Fibroblast of skin of left biceps (primary cell): Measurements from ENCODE around the gene RIF1.
"Not testable (repeated sequence)": the region's sequence is repeated elsewhere in the genome, so short reads cannot be mapped to it uniquely, and the experiment has no call there.

ENCODE experiments used
- DNase-seq, 2 experiments: peaks; one replicate each; pipeline ENCODE4 v3.0.0-alpha.2; 2013; ENCODE audit warnings: low read depth in 2 of 2

Gene RIF1

DNA sequence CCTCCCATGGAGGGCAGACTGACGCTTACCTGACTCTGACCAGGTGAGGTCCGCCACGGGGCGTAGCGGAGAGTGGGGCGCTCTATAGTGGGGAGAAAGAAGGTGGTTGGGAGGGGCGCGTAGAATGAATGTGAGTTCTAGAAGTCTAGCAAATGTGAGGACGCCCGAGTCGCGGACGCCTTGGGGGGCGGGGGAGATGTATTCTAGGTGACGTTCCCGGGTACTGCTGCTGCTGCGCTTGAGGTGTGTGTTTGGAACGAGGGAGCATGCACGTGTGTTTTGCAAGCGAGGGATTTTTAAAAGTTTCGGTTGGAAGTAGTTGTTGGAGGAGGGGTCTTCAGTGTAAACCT is 758 bp downstream of the RIF1 start:
- no peak for DNase-seq

DNA sequence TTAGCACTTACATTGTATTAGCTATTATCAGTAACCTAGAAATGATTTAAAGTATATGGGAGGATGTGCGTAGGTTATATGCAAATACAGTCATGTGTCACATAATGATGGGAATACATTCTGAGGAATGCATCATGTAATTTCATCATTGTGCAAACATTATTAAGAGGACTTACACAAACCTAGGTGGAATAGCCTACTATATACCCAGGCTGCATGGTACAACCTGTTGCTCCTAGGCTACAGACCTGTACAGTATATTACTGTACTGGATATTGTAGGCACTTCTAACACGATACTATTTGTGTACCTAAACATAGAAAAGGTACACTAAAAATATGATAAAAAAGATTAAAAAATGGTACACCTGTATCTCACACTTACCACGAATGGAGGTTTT is 7.9 kb downstream of the RIF1 start:
- no peak for DNase-seq

DNA sequence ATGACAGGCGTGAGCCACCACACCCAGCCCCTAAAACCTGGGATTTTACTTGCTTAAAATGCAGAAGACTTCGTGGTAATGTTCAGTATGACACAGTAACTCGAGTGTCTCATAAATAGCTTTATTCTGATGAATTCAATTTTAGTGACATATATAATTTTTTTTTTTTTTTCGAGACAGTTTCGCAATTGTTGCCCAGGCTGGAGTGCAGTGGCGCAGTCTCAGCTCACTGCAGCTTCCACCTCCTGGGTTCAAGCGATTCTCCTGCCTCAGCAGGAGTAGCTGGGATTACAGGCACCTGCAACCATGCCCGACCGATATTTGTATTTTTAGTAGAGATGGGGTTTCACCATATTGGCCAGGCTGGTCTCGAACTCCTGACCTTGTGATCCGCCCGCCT is 12.0 kb downstream of the RIF1 start:
- not testable (repeated sequence) for DNase-seq

DNA sequence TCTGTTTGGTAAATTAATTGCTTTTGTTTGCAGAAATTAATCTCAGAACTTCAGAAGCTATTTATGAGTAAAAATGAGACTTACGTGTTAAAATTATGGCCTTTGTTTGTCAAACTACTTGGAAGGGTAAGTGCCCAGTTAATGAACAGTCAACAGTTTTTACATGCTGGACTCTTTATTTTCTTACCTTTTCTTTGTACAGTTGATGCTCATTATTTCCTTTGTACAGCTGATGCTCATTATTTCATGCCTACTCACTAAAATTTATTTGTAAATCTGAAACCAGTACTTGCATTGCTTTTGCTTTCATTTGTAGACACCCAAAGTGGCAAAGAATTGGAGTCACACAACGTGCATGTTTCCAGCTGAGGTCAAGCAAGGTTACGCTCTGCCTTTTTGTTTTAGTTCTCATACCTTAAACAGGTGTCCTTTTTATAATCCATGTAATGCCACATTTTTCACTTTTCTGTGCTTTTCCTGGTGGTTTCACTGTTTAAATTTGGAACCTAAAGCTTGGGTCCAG is 13.3 kb downstream of the RIF1 start:
- no peak for DNase-seq

DNA sequence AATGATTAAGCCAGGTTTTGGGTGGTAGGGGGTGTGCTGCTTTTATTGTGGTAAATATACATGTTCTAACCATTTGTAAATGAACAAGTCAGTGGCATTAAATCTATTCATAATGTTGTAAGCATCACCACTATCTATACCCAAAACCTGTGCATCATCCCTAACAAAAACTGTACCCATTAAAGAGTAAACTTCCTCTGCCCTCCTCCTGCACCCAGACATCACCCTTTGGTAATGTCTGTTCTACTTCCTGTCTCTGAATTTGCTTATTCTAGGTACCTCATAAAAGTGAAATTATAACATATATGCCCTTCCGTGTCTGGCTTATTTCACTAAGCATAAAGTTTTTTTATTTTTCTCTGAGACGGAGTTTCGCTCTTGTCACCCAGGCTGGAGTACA is 14.1 kb downstream of the RIF1 start:
- no peak for DNase-seq

DNA sequence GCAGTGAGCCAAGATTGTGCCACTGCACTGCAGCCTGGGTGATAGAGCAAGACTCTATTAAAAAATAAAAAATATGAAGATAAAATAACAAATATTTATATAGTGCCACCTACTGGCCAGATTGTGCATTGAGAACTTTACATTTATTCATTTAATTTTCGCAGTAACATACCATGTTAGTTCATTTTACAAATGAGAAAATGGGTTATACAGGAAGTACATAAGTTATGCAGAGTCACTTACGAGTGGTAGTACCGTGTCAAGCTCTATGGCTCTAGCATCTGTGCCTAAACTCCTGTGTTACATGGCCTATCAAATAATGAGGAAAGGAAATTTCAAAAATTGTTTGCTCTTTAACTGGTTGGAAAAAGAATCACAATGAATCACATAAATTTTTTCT is 27.9 kb downstream of the RIF1 start:
- DNase-seq: peak; percentile 1 to 8

DNA sequence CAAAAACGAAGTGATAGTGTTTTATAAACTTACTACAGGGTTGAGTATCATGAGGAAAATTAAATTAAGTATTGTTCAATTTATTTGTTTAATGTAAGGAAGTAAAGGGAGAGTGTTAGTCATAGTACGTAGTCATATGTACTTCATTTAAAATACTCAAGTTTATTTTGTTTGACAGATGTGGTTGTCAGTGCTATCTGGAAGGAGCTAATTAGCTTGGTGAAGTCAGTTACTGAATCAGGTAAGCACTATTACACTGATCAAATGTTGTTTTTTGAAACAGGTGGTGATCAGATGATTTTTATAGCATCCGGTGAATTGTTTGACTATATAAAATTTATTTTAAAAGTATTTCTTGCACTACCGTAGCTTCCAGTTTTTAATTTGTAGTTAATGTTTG is 28.8 kb downstream of the RIF1 start:
- no peak for DNase-seq

DNA sequence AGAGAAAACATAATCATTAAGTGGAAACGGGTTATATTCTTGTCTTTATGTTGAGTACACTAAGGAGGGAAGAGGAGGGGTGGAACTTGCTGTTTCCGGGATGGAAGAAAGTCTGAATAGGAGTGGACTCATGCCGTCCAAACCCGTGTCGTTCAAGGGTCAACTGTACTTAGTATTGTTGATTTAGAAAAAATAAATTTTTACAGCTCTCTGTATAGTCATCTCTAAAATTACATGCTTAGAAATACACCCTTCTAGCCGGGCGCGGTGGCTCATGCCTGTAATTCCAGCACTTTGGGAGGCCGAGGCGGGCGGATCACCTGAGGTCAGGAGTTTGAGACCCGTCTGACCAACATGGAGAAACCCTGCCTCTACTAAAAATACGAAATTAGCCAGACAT is 29.4 kb downstream of the RIF1 start:
- DNase-seq: no peak

DNA sequence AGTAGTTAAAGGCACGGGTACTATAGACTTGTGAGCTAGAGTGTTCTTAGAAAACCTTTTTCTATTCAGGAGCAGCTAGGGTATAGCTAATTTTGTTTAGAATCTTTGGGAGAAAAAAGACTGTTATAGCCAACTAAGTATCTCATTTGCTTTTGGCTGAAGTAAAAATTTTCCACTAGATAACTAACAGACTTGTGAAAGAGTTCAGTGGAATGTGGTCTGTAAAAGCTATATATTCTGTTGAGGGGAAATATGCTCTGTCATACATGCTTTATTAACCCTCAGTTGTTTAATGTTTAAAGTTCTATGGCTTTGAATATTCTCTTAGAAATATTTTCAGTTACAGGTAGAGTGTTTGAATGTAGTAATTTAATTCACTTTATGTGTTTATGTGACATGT is 49.7 kb downstream of the RIF1 start:
- DNase-seq: no peak

DNA sequence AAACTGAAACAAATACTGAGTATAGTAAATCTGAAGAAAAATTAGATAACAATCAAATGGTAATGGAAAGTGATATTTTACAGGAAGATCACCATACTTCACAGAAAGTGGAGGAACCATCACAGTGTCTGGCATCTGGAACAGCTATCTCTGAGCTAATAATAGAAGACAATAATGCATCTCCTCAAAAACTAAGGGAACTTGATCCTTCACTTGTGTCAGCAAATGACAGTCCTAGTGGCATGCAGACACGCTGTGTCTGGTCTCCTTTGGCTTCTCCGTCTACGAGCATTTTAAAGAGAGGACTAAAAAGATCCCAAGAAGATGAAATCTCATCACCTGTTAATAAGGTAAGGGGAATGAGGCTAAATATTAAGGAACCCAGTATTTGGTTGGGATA is 56.1 kb downstream of the RIF1 start:
- no peak for DNase-seq

DNA sequence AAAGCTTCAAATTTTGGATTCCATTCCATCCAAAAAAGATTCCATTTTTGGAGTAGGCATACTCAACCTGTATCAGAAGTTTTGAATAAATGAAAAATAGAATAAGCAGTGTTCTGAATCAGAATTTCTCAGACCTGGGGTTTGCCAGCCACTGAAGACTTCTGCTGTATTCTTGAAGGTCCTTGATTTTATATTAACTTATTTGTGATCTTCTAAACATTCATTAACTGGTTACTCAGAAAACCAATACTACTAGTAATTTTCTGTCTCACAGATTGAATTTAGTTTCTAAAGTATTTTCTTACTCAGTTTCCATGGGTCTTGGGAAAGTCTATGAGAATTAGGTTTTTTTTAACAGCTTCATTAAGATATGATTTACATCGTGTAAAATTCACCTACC is 60.9 kb downstream of the RIF1 start:
- no peak for DNase-seq

DNA sequence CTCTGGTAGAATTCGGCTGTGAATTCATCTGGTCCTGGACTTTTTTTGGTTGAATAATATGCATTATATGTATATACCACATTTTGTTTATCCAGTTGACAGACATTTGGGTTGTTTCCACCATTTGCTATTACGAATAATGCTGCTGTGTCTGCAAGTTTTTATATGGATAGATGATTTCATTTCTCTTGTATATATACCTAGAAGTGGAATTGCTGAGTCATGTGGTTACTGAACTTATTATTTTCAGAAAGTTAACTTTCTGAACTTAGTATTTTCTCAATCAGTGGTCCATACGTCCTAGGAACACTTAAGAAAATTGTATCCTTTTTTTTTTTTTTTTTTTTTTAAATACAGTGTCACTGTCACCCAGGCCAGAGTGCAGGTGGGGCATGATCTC is 63.3 kb downstream of the RIF1 start:
- DNase-seq: no peak

DNA sequence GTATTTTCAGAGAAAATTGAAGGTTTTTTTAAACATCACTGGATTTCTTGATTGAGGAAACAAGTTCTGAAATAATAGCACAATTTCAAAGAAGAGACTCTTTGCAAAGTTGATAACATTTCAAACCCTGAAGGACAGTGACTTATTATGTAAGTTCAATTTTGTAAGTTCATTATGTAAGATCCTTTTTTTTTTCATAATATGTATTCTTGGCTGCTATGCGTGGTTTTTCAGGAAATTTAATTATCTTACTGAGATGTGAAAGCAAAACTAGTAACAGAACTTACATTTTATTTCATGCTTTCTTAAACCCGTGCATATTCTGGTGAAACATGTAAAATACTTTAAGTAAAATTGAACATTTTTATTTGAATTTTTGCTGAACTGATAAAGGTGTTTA is 65.4 kb downstream of the RIF1 start:
- DNase-seq: no peak

DNA sequence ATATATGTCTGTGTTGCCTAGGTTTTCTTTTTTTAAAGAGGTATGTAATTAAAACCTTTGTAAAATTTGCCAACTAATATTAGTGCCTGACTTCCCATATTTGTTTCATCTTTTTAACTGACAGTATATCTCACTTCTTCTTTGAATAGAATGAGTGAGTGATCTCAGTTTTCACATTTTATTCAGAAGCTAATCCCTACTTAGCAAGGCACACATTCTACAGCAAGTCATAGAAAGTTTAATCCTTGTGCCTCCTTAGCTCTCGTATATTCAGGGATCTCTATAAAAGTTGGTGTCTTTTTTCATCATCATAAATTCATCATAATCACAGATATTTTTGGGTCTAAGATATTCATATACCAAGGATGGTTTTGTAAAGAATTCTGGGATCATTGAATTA is 66.6 kb downstream of the RIF1 start:
- DNase-seq: no peak

DNA sequence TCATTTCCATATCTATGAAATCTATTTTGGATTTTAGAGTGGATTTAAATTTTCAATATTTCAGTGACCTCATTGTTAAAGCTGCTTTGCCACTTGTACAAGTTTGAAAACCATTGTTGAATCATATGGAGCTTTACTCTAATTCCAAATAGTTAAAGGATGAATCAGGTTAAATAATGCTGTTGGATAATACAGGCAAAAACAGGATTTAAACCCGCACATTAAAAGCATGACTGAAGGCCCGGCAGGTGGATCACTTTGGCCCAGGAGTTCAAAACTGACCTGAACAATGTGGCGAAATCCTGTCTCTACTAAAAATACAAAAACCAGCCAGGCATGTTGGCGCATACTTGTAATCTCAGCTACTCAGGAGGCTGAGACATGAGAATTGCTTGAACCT is 68.3 kb downstream of the RIF1 start:
- DNase-seq: peak in 1 of 2 experiments; percentile 2

DNA sequence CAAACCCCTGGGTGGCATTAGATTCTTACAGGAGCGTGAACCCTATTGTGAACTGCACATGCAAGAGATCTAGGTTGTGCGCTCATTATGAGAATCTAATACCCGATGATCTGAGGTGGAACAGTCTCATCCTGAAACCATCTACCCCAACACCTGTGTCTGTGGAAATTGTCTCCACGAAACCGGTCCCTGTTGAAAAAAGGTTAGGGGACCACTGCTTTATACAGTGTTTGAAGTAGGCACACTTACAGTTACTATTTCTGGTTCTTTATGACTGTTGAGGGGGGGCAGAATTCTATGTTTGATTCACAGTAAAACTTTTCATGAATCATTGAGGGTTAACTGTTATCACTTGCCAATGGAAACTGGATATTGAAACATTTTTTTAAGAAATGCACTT is 72.0 kb downstream of the RIF1 start:
- no peak for DNase-seq

DNA sequence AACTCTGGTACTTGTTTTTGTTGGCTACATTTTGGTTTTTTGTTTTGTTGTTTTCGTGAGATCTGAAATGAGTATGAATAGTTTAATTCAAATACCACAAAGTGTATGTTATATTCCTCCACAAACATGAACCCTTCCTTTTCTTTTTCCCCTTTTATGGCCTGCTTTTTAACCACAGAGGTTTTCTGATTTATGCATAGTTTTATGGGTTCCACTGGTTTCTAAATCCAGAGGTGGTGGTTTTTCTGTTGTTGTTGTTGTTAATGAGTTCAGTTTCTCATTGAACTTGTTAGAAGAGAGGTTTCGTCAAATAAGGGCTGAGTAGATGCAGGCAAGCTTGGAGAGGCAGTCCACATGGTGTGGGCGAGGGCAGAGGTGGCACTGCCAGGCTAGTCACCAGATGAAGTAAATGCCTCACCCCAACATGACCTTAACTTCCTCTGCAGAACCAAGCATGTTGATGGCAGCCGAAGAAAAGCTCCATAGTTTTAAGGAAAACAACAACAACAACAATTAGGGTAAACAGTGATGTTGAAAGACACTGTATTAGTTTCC is 72.5 kb downstream of the RIF1 start:
- no peak for DNase-seq

DNA sequence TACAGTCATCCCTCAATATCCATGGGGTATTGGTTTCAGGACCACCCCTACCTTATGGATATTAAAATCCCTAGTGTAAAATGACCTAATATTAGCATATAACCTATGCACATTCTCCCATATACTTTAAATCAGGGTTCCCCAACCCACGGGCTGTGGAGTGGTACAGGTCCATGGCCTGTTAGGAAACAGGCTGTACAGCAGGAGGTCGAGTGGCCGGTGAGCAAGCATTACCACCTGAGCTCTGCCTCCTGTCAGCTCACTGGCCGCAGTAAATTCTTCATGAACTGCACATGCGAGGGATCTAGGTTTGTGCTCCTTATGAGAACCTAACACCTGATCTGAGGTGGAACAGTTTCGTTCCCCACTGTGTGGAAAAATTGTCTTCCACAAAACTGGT is 73.8 kb downstream of the RIF1 start:
- DNase-seq: no peak

DNA sequence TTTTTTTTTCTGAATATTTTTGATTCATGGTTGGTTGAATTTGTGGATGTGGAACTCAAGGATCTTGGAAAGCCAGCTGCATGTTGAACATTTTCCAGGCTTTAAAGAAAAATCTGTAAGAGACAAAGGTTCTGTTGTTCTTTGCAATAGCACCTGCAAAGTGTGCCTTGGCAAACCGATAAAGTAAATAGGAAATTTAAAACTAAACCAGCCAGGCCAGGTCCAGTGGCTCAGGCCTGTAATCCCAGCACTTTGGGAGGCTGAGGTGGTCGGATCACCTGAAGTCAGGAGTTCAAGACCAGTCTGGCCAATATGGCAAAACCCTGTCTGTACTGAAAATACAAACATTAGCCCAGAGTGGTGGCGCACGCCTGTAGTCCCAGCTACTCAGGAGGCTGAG is 74.4 kb downstream of the RIF1 start:
- DNase-seq: no peak

DNA sequence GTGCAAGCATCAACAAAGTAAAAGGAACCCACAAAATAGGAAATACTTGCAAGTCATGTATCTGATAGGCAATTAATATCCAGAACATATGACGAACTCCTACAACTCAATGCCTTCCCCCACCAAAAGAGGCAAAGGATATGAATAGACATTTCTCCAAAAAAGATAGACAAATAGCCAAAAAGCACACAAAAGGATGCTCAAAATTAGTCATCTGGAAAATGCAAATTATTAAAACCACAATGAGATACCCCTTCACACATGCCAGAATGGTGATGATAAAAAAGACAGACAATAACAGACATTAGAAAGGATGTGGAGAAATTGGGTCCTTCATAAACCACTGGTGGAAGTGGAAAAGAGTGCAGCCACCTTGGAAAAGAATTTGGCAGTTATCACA is 76.4 kb downstream of the RIF1 start:
- DNase-seq: no peak

DNA sequence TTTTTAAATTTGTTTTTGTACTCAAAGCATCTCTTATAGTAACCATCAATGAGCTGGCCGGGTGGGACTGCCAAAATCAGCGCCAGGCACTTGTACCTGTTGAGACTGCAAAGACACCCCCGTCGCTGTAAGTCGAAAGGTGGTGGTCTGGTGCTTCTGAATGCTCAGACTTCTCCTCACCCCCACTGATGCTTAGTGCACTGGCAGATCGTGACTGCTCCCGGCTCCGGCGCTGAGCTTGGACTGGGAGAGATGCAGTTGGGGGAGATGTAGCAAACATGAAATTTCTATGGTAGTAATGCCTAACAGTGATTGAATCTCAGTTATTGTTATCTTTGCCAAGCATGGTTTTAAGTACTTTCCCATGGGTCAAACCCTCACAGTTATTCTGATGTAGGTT is 80.6 kb downstream of the RIF1 start:
- DNase-seq: no peak

DNA sequence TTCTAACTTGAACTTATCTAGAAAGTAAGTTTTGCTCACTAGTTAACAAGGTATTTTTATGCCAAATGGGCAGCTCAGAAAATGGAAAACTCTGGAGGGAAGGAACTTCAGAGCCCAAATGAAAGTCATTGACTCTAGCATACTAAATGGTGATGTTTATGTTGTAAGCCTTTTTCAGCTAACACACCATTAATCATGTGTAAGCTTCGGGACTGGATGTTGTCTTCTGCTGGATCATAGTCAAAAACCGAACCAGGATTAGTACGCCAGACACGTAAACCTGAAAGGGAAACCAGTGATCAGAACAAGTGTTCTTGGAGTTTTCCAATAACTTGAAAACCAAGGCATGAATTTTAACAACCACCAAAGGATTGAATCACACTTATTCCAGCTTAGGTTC is 81.8 kb downstream of the RIF1 start:
- DNase-seq: no peak

DNA sequence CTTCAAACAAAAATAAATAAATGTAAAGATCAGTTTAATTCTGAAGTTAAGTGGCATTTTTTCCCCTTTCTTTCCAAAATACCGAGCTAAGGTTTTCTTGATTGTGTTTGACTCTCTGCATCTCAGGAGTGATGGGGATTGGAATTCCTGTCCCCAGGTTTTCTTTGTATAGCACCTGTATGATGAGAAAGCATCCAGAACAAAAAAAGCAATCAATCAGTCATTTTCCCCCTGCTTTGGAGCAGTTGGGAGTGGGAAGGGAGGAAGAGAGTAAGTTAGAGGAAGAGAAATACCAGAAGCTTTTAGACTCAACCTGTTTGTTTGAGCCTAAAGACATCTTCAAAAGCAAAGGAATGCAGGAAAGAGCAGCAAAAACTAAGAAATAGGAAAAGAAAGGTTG is 88.5 kb downstream of the RIF1 start:
- DNase-seq: no peak

DNA sequence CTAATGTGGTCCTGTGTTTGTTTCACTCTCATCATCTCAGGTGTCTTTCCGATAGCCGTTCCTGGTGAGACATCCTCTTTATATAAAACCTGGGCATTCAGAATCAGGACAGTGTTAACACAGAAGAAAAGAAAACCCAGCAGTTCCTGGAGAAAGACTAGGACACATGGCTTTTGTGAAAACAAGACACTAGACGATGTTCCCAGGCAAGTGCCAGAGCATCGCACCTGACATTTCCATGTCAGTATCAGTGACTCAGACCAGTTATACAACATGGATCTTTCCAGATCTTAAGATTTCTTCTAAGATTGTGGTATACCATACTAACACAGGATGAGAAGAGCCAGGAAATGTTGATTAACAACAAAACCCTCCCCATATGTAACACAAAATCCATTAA is 96.5 kb downstream of the RIF1 start:
- no peak for DNase-seq

DNA sequence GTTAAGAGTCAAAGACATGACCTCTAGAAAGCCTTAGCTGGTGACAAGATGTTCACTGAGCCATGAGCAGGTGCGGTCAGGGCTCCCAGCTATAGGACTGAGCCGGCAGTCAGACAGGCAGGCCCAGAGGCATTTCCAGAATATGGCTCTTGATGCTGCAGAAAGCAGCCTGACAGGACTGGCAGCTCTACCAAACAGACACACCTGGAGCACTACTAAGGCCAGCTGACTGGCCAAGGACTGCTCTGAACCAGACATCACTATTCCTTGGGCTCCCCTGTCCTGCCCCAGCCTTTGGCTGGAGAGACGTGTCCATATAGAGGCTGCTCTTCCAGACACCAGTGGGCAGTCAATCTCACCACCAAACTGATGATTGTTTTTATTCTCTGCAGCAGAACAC is 98.8 kb downstream of the RIF1 start:
- no peak for DNase-seq
